UCSD-AML1 (cell line): ENCODE results near the gene ANKRD22.
A peak's percentile ranks its signal among the peaks of the same experiment; 100 is the strongest.

ENCODE experiments used
- DNase-seq: peaks from one replicate; lab custom pipeline; 2025; ENCODE audit not compliant: unreplicated experiment; lab: John Stamatoyannopoulos, UW

The ANKRD22 gene

GRCh38 chr10:88803641-88804040 lies 48.0 kb downstream of the ANKRD22 start:
- no peak for DNase-seq

GRCh38 chr10:88802523-88803285 lies 48.9 kb downstream of the ANKRD22 start, which contains the start of gene LIPM:
Gene LIPM, plus strand, starts transcription at chr10:88802730. Its CDS starts 167 bp downstream, at chr10:88802897.
- no peak for DNase-seq

- DNase-seq = no peak
Observed at GRCh38 chr10:88800152-88801125, 51.2 kb downstream of the ANKRD22 start.

GRCh38 chr10:88794731-88795130 lies 56.9 kb downstream of the ANKRD22 start:
- no peak for DNase-seq

GRCh38 chr10:88793712-88794299 lies 57.8 kb downstream of the ANKRD22 start:
- no peak for DNase-seq

- DNase-seq = peak; percentile 10
Observed at GRCh38 chr10:88792661-88793060, 59.0 kb downstream of the ANKRD22 start.

GRCh38 chr10:88791924-88792323 lies 59.7 kb downstream of the ANKRD22 start:
- peak; percentile 9 for DNase-seq

GRCh38 chr10:88788924-88789323 lies 62.7 kb downstream of the ANKRD22 start:
- no peak for DNase-seq

GRCh38 chr10:88787463-88787862 lies 64.2 kb downstream of the ANKRD22 start:
- DNase-seq = no peak

GRCh38 chr10:88786032-88786770 lies 65.4 kb downstream of the ANKRD22 start:
- DNase-seq = no peak

- no peak for DNase-seq
Observed at GRCh38 chr10:88783724-88784123, 67.9 kb downstream of the ANKRD22 start.

GRCh38 chr10:88782222-88782621 lies 69.4 kb downstream of the ANKRD22 start:
- DNase-seq = no peak

GRCh38 chr10:88781206-88781605 lies 70.4 kb downstream of the ANKRD22 start:
- DNase-seq = no peak
